Activated CD4-positive, alpha-beta T cell treated with anti-CD3 and anti-CD28 coated beads for 4 hours (primary cell): Measurements from ENCODE around the gene IVNS1ABP.
"Not testable (repeated sequence)": the region's sequence is repeated elsewhere in the genome, so short reads cannot be mapped to it uniquely, and the experiment has no call there.

Experiments used
- DNase-seq, 2 donors: peaks; one replicate each; pipeline ENCODE4 v3.0.0-alpha.2; 2020

IVNS1ABP gene

GRCh38 chr1:185325413-185325812 lies 8.4 kb upstream of the IVNS1ABP start:
- DNase-seq: no peak

- DNase-seq: no peak
These were observed 7.1 kb upstream of the IVNS1ABP start for GRCh38 chr1:185324118-185324517.

- no peak for DNase-seq
These were observed 5.6 kb upstream of the IVNS1ABP start for GRCh38 chr1:185322636-185323035.

GRCh38 chr1:185321653-185322221 lies 4.7 kb upstream of the IVNS1ABP start:
- not testable (repeated sequence) for DNase-seq

- not testable (repeated sequence) for DNase-seq
These were observed 4.1 kb upstream of the IVNS1ABP start for GRCh38 chr1:185321104-185321503.

- DNase-seq: no peak
These were observed 2.1 kb upstream of the IVNS1ABP start for GRCh38 chr1:185319139-185319475.

GRCh38 chr1:185318431-185319138 lies 1.5 kb upstream of the IVNS1ABP start:
- no peak for DNase-seq

- peak; percentile 81 to 82 for DNase-seq
These were observed 855 bp upstream of the IVNS1ABP start for GRCh38 chr1:185317886-185318310.

GRCh38 chr1:185316163-185317033 lies 645 bp downstream of the IVNS1ABP start:
- DNase-seq: peak; percentile 89 to 90

- no peak for DNase-seq
These were observed 1.5 kb downstream of the IVNS1ABP start for GRCh38 chr1:185315445-185316071.

GRCh38 chr1:185314411-185314810 lies 2.6 kb downstream of the IVNS1ABP start:
- no peak for DNase-seq

GRCh38 chr1:185312361-185313138 lies 4.5 kb downstream of the IVNS1ABP start:
- no peak for DNase-seq

GRCh38 chr1:185311589-185312225 lies 5.3 kb downstream of the IVNS1ABP start:
- no peak for DNase-seq

GRCh38 chr1:185309566-185309965 lies 7.5 kb downstream of the IVNS1ABP start:
- no peak for DNase-seq

- DNase-seq: no peak
These were observed 8.9 kb downstream of the IVNS1ABP start for GRCh38 chr1:185308126-185308525.

- no peak for DNase-seq
These were observed 11.6 kb downstream of the IVNS1ABP start for GRCh38 chr1:185305419-185305818.

- DNase-seq: no peak
These were observed 16.9 kb downstream of the IVNS1ABP start for GRCh38 chr1:185300152-185300551.

- DNase-seq: no peak
These were observed 19.1 kb downstream of the IVNS1ABP start for GRCh38 chr1:185297982-185298381.

- no peak for DNase-seq
These were observed 22.0 kb downstream of the IVNS1ABP start for GRCh38 chr1:185295091-185295490.

- no peak for DNase-seq
These were observed 23.0 kb downstream of the IVNS1ABP start for GRCh38 chr1:185293967-185294542.

- DNase-seq: no peak
These were observed 24.8 kb downstream of the IVNS1ABP start for GRCh38 chr1:185292237-185292636.

- DNase-seq: no peak
These were observed 25.4 kb downstream of the IVNS1ABP start for GRCh38 chr1:185291652-185292051.
